K562 (cell line): ENCODE measurements around the gene DOLPP1. TPM values are rescaled to one million over a fixed set of nuclear protein-coding genes. Genes with fewer than 3 reads are reported as not detected.

ENCODE experiments used
- FUS ChIP-seq: fragments of 200-400 bp; formaldehyde crosslinking; optimal IDR thresholded peaks from 2 replicates; pipeline ENCODE3; 2017; ENCODE audit warnings: low read depth, low read length
- HLTF ChIP-seq: fragments of 450-650 bp; IDR thresholded peaks from 2 replicates; pipeline ENCODE4 v1.6.1; 2016
- LEF1 ChIP-seq: fragments of 450-650 bp; IDR thresholded peaks from 2 replicates; pipeline ENCODE4 v1.6.1; 2016; ENCODE audit warnings: mild to moderate bottlenecking
- MBD2 ChIP-seq: sonication (generic); IDR thresholded peaks from 2 replicates; pipeline ENCODE4 v1.6.1; 2016; ENCODE audit warnings: low read depth, borderline replicate concordance
- PHB ChIP-seq: fragments of 250-450 bp; sonication (Bioruptor Pico); IDR thresholded peaks from 2 replicates; pipeline ENCODE4 v1.5.0; 2021
- POLR2AphosphoS2 ChIP-seq: IDR thresholded peaks from 2 replicates; pipeline ENCODE4 v1.6.1; 2012; ENCODE audit warnings: low read length, improper control_type of control experiment
- PRMT5 ChIP-seq: sonication (generic); formaldehyde crosslinking; IDR thresholded peaks from 2 replicates; pipeline ENCODE4 v1.5.0; 2020; ENCODE audit warnings: missing genetic modification reagents
- SMAD3 ChIP-seq: fragments of 450-650 bp; formaldehyde crosslinking; conservative IDR thresholded peaks from 2 replicates; pipeline ENCODE4 v1.4.0; 2020; ENCODE audit warnings: mild to moderate bottlenecking
- ZNF766 ChIP-seq: fragments of 200-800 bp; sonication (Bioruptor generic); conservative IDR thresholded peaks from 2 replicates; pipeline ENCODE4 v1.6.1; 2016; ENCODE audit warnings: missing genetic modification characterization, missing compliant biosample characterization
- ZSCAN29 ChIP-seq: fragments of 450-650 bp; IDR thresholded peaks from 2 replicates; pipeline ENCODE4 v1.6.1; 2017
- ZSCAN32 ChIP-seq: fragments of 450-650 bp; formaldehyde crosslinking; IDR thresholded peaks from 2 replicates; pipeline ENCODE4 v1.4.0; 2020; ENCODE audit warnings: mild to moderate bottlenecking, moderate library complexity
- polyA plus RNA-seq, 8 experiments: library from polyadenylated mRNA; depleted of rRNA in 4 of 8; stranded (reverse) in 5 of 8; unstranded in 3 of 8; fragments of >200 nt; fragmentation: Nextera tagmentation in 2 of 8; fragmentation: Illumina TruSeq in 1 of 8; extraction: Ambion mirVana in 2 of 8; extraction: Trizol in 1 of 8; gene quantifications; 2 replicates each; pipeline versions ENCODE4 v1.2.1 to v1.2.3, GENCODE V29; 2011 to 2014; ENCODE audit warnings: inconsistent platforms in 1 of 8, missing spikeins in 1 of 8
- total RNA-seq, 7 experiments: library from RNA; depleted of rRNA in 6 of 7; stranded (reverse); fragments of >200 nt in 6 of 7; fragmentation: Illumina TruSeq in 2 of 7; extraction: Trizol in 2 of 7; gene quantifications; 2 replicates each; pipeline versions ENCODE4 v1.2.1 to v1.2.3, GENCODE V29; 2011 to 2021; ENCODE audit warnings: low replicate concordance in 1 of 7
- TF ChIP-seq, protein P1 (sequence below): fragments of 450-650 bp; IDR thresholded peaks from 2 replicates; pipeline ENCODE4 v1.6.1; 2018; ENCODE audit not compliant: partially characterized antibody
- TF ChIP-seq, protein P2 (sequence below): IDR thresholded peaks from 2 replicates; pipeline ENCODE4 v1.6.1; 2011; ENCODE audit warnings: borderline replicate concordance, low read depth, mild to moderate bottlenecking, moderate library complexity, low read length; ENCODE audit not compliant: insufficient read depth, poor library complexity, severe bottlenecking
- TF ChIP-seq, protein P3 (sequence below), 2 experiments: fragments of 150-350 bp in 1 of 2; IDR thresholded peaks; 2 replicates each; pipeline ENCODE4 v1.6.1; 2012 to 2016; ENCODE audit warnings: low read depth in 2 of 2, low read length in 2 of 2, mild to moderate bottlenecking in 1 of 2, moderate library complexity in 1 of 2
- TF ChIP-seq, protein P4 (sequence below): fragments of 250-450 bp; sonication (Bioruptor Pico); IDR thresholded peaks from 2 replicates; pipeline ENCODE4 v1.8.0; 2022; ENCODE audit warnings: moderate library complexity, mild to moderate bottlenecking, inconsistent platforms
- TF ChIP-seq, protein P5 (sequence below): fragments of 250-450 bp; sonication (Bioruptor Pico); IDR thresholded peaks from 2 replicates; pipeline ENCODE4 v1.8.0; 2022; ENCODE audit warnings: inconsistent platforms

The DOLPP1 gene
- total and polyA plus RNA-seq, 9 of the 15 experiments (the other 6 are each of a cell fraction or from before 2014, with no cell fraction given) = 3.0 to 39.8 (median 30.5) TPM

DNA sequence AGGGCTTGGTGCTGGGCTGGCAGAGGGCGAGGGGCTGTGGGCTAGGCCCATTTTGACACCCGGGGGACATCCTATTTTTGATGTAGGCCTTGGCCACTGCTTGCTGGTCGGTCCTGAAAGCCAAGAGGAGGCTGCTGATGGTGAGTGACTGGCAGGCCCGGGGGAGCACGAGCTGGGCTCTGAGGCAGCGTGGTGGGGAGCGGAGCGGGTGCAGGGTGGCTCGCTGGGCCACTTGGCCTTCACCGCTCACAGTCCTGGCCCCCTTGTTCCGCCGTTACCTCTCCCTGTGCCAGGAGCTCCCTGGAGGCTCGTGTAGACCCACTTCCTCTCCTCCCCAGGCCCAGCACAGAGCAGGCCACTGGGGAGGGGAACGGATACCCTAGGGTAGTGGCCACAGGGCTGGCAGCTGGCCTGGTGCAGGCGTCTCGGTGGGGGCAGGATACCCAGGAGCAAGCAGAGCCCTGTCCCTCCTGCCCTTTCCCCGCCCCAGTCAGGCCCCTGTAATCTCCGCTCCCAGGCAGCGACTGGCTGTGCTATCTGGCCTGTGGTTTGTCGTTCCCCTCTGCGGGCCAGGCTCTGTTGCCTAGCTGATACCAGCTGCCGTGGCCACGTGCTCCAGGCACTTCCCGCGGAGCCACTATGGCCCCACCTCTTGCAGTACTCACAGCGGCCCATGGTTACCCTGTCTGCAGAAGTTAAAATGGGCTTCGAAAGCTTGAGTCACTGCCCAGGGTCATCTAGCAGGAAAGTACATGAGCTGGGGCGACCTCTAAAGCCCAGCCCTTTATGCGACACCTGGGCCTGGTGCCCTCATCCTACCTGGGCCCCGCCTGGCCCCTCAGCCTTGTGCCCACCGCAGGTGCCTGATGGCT lies 11.7 kb upstream of the DOLPP1 start (continued):
- TF ChIP-seq, protein P1, sequence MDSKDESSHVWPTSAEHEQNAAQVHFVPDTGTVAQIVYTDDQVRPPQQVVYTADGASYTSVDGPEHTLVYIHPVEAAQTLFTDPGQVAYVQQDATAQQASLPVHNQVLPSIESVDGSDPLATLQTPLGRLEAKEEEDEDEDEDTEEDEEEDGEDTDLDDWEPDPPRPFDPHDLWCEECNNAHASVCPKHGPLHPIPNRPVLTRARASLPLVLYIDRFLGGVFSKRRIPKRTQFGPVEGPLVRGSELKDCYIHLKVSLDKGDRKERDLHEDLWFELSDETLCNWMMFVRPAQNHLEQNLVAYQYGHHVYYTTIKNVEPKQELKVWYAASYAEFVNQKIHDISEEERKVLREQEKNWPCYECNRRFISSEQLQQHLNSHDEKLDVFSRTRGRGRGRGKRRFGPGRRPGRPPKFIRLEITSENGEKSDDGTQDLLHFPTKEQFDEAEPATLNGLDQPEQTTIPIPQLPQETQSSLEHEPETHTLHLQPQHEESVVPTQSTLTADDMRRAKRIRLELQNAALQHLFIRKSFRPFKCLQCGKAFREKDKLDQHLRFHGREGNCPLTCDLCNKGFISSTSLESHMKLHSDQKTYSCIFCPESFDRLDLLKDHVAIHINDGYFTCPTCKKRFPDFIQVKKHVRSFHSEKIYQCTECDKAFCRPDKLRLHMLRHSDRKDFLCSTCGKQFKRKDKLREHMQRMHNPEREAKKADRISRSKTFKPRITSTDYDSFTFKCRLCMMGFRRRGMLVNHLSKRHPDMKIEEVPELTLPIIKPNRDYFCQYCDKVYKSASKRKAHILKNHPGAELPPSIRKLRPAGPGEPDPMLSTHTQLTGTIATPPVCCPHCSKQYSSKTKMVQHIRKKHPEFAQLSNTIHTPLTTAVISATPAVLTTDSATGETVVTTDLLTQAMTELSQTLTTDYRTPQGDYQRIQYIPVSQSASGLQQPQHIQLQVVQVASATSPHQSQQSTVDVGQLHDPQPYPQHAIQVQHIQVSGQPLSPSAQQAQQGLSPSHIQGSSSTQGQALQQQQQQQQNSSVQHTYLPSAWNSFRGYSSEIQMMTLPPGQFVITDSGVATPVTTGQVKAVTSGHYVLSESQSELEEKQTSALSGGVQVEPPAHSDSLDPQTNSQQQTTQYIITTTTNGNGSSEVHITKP = peak; percentile 17
- TF ChIP-seq MBD2 (peak; percentile 91), PRMT5 (CRISPR knock-in tag) (no peak), SMAD3 (CRISPR knock-in tag) (peak; percentile 91), FUS (no peak), LEF1 (peak; percentile 91), PHB (CRISPR knock-in tag) (no peak), ZSCAN32 (no peak), ZNF766 (CRISPR knock-in tag) (peak; percentile 92), POLR2AphosphoS2 (peak; percentile 60; the same call in 1 of the 2 replicates), HLTF (peak; percentile 87; the same call in 1 of the 2 replicates), ZSCAN29 (no peak)
- TF ChIP-seq, protein P2, sequence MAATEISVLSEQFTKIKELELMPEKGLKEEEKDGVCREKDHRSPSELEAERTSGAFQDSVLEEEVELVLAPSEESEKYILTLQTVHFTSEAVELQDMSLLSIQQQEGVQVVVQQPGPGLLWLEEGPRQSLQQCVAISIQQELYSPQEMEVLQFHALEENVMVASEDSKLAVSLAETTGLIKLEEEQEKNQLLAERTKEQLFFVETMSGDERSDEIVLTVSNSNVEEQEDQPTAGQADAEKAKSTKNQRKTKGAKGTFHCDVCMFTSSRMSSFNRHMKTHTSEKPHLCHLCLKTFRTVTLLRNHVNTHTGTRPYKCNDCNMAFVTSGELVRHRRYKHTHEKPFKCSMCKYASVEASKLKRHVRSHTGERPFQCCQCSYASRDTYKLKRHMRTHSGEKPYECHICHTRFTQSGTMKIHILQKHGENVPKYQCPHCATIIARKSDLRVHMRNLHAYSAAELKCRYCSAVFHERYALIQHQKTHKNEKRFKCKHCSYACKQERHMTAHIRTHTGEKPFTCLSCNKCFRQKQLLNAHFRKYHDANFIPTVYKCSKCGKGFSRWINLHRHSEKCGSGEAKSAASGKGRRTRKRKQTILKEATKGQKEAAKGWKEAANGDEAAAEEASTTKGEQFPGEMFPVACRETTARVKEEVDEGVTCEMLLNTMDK = no peak
- TF ChIP-seq, protein P3, sequence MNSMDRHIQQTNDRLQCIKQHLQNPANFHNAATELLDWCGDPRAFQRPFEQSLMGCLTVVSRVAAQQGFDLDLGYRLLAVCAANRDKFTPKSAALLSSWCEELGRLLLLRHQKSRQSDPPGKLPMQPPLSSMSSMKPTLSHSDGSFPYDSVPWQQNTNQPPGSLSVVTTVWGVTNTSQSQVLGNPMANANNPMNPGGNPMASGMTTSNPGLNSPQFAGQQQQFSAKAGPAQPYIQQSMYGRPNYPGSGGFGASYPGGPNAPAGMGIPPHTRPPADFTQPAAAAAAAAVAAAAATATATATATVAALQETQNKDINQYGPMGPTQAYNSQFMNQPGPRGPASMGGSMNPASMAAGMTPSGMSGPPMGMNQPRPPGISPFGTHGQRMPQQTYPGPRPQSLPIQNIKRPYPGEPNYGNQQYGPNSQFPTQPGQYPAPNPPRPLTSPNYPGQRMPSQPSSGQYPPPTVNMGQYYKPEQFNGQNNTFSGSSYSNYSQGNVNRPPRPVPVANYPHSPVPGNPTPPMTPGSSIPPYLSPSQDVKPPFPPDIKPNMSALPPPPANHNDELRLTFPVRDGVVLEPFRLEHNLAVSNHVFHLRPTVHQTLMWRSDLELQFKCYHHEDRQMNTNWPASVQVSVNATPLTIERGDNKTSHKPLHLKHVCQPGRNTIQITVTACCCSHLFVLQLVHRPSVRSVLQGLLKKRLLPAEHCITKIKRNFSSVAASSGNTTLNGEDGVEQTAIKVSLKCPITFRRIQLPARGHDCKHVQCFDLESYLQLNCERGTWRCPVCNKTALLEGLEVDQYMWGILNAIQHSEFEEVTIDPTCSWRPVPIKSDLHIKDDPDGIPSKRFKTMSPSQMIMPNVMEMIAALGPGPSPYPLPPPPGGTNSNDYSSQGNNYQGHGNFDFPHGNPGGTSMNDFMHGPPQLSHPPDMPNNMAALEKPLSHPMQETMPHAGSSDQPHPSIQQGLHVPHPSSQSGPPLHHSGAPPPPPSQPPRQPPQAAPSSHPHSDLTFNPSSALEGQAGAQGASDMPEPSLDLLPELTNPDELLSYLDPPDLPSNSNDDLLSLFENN (IDR thresholded peaks at IDR 0.05; ENCODE audit: low read depth in 2 of 2, low read length in 2 of 2) = peak in 1 of 2 experiments; percentile 99; a peak in 2 of 4 replicates
- TF ChIP-seq, protein P4, sequence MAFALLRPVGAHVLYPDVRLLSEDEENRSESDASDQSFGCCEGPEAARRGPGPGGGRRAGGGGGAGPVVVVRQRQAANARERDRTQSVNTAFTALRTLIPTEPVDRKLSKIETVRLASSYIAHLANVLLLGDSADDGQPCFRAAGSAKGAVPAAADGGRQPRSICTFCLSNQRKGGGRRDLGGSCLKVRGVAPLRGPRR (CRISPR knock-in tag) = no peak
- TF ChIP-seq, protein P5, sequence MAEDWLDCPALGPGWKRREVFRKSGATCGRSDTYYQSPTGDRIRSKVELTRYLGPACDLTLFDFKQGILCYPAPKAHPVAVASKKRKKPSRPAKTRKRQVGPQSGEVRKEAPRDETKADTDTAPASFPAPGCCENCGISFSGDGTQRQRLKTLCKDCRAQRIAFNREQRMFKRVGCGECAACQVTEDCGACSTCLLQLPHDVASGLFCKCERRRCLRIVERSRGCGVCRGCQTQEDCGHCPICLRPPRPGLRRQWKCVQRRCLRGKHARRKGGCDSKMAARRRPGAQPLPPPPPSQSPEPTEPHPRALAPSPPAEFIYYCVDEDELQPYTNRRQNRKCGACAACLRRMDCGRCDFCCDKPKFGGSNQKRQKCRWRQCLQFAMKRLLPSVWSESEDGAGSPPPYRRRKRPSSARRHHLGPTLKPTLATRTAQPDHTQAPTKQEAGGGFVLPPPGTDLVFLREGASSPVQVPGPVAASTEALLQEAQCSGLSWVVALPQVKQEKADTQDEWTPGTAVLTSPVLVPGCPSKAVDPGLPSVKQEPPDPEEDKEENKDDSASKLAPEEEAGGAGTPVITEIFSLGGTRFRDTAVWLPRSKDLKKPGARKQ (CRISPR knock-in tag) = no peak
